Esophagus muscularis mucosa (tissue), 4 donors: ENCODE data around the gene CAPN9. TPM values are rescaled to one million over a fixed set of nuclear protein-coding genes. Genes with fewer than 3 reads are reported as not detected.
"Not testable (repeated sequence)": the region's sequence is repeated elsewhere in the genome, so short reads cannot be mapped to it uniquely, and the experiment has no call there.

Experiments used
- DNase-seq: peaks from one replicate; pipeline ENCODE4 v3.0.0-alpha.2; 2017; ENCODE audit errors: extremely low spot score
- H3K27ac ChIP-seq, 4 donors: fragments of 200-600 bp; sonication (generic); replicated peaks in 1 of 4; 1 replicate in 3 of 4; 2 replicates in 1 of 4; pipeline ENCODE4 v1.5.1; 2016 to 2019; ENCODE audit warnings: mild to moderate bottlenecking in 1 of 4
- H3K27me3 ChIP-seq, 4 donors: fragments of 200-600 bp; sonication (generic); one replicate each; pipeline versions ENCODE4 v1.5.1 to v1.6.0; 2016 to 2019
- H3K36me3 ChIP-seq, 4 donors: fragments of 200-600 bp; sonication (generic); one replicate each; pipeline ENCODE4 v1.5.1; 2016 to 2019
- H3K4me1 ChIP-seq, 4 donors: fragments of 200-600 bp; sonication (generic); one replicate each; pipeline ENCODE4 v1.5.1; 2016 to 2019
- H3K4me3 ChIP-seq, 4 donors: fragments of 200-600 bp; sonication (generic); 1 replicate in 2 of 4; 2 replicates in 2 of 4; pipeline ENCODE4 v1.5.1; 2016 to 2019; ENCODE audit warnings: mild to moderate bottlenecking in 4 of 4, moderate library complexity in 1 of 4
- H3K9me3 ChIP-seq, 4 donors: fragments of 200-600 bp; sonication (generic); 1 replicate in 3 of 4; 2 replicates in 1 of 4; pipeline ENCODE4 v1.5.1; 2016 to 2019
- CTCF ChIP-seq, 3 experiments: fragments of 200-600 bp in 2 of 3; fragments of 450-650 bp in 1 of 3; sonication (generic) in 2 of 3; IDR thresholded peaks; one replicate each; pipeline ENCODE4 v1.5.1; 2017 to 2019; ENCODE audit warnings: antibody characterized with exemption in 3 of 3, mild to moderate bottlenecking in 2 of 3, moderate library complexity in 1 of 3
- EP300 ChIP-seq: sonication (generic); formaldehyde crosslinking; IDR thresholded peaks from one replicate; pipeline ENCODE4 v1.6.1; 2017; ENCODE audit warnings: antibody characterized with exemption
- POLR2A ChIP-seq: fragments of 450-650 bp; IDR thresholded peaks from one replicate; pipeline ENCODE4 v1.6.1; 2017; ENCODE audit warnings: antibody characterized with exemption, moderate library complexity, mild to moderate bottlenecking, low read depth
- POLR2AphosphoS5 ChIP-seq, 2 donors: sonication (generic); formaldehyde crosslinking; IDR thresholded peaks; one replicate each; pipeline ENCODE4 v1.6.1; 2017; ENCODE audit warnings: antibody characterized with exemption in 2 of 2
- WGBS: methylation state at CpG from one replicate; pipeline ENCODE4 v1.1.5; 2018; 5-methylcytosine and 5-hydroxymethylcytosine counted together
- intact Hi-C: fragments of 100-400 bp; cut with DNase I; formaldehyde crosslinking; loops from one replicate; pipeline ENCODE4 v1.15.1; 2023
- total RNA-seq, 4 donors: library from RNA; depleted of rRNA; stranded (reverse); fragments of >200 nt; gene quantifications; one replicate each; pipeline versions ENCODE4 v1.1.0 to v1.2.1, GENCODE V29; 2016

The CAPN9 gene
- total RNA-seq, 4 donors from 2014 or later, result not detected

- H3K4me1 ChIP-seq, result peaks cover 15 to 31% (median 22%) of the 10 kb centered on the region in 4 donors
- no peak for DNase-seq
- H3K27ac ChIP-seq, result no peak overlapping the region
- H3K9me3 ChIP-seq, result no peaks in the 10 kb centered on the region
- intact Hi-C loops, result no loop called here
- H3K27me3 ChIP-seq, result no peaks in the 10 kb centered on the region
- WGBS, result 90% methylated on average over 4 of the region's 4 CpGs
- no peak for TF ChIP-seq CTCF (IDR thresholded peaks at IDR 0.05)
- no peak for TF ChIP-seq EP300
- no peak for TF ChIP-seq POLR2A
- no peak for TF ChIP-seq POLR2AphosphoS5 (IDR thresholded peaks at IDR 0.05)
- no peak overlapping the region for H3K4me3 ChIP-seq
- H3K36me3 ChIP-seq, result peaks cover 33 to 44% (median 38%) of the 10 kb centered on the region in 4 donors
These were observed 97.4 kb downstream of the CAPN9 start for GRCh38 chr1:230844561-230844960.

- peaks cover 21 to 37% (median 28%) of the 10 kb centered on the region in 4 donors for H3K4me1 ChIP-seq
- 80% methylated on average over 7 of the region's 7 CpGs for WGBS
These were observed 98.0 kb downstream of the CAPN9 start for GRCh38 chr1:230845184-230845583.

GRCh38 chr1:230848235-230848634 is 101.0 kb downstream of the CAPN9 start:
- peak overlapping the region in 1 of 4 donors; percentile 27 for H3K27ac ChIP-seq
- no peak for TF ChIP-seq CTCF (IDR thresholded peaks at IDR 0.05)
- TF ChIP-seq POLR2A, result no peak
- no peak for TF ChIP-seq EP300
- TF ChIP-seq POLR2AphosphoS5 (IDR thresholded peaks at IDR 0.05), result no peak
- peaks cover 17 to 22% (median 17%) of the 10 kb centered on the region in 4 donors for H3K36me3 ChIP-seq
- DNase-seq, result no peak
- no peak overlapping the region for H3K4me3 ChIP-seq
- H3K9me3 ChIP-seq, result peaks cover 0 to 5% (median 2%) of the 10 kb centered on the region in 4 donors
- peaks cover 37 to 59% (median 48%) of the 10 kb centered on the region in 4 donors for H3K4me1 ChIP-seq
- intact Hi-C loops, result no loop called here
- WGBS, result 96% methylated on average over 3 of the region's 3 CpGs
- H3K27me3 ChIP-seq, result no peaks in the 10 kb centered on the region

More at GRCh38 chr1:230845184-230845583, 98.0 kb downstream of the CAPN9 start:
- H3K27me3 ChIP-seq, H3K27ac ChIP-seq, H3K4me3 ChIP-seq, DNase-seq, H3K9me3 ChIP-seq, intact Hi-C loops: not testable (repeated sequence)
- peaks cover 30 to 41% (median 35%) of the 10 kb centered on the region in 4 donors for H3K36me3 ChIP-seq

- Histone ChIP-seq H3K36me3 (peaks cover 18 to 26% (median 20%) of the 10 kb centered on the region in 4 donors), H3K4me3 (peak overlapping the region in 1 of 4 donors; percentile 3), H3K27me3 (no peaks in the 10 kb centered on the region), H3K27ac (peak overlapping the region; percentile 66 to 78 (median 74)), H3K9me3 (peaks cover 0 to 6% (median 3%) of the 10 kb centered on the region in 4 donors), H3K4me1 (peaks cover 42 to 70% (median 53%) of the 10 kb centered on the region in 4 donors)
- intact Hi-C loops, result loop anchor here (2.0 kb wide), 1 partner anchor 15 kb away; no protein-coding TSS in a partner anchor
- 27% methylated on average over 10 of the region's 14 CpGs for WGBS
- TF ChIP-seq CTCF (IDR thresholded peaks at IDR 0.05), result no peak
- TF ChIP-seq POLR2AphosphoS5 (IDR thresholded peaks at IDR 0.05), result peak; percentile 52 to 74
- DNase-seq, result no peak
These were observed 102.5 kb downstream of the CAPN9 start for GRCh38 chr1:230849451-230850224.

GRCh38 chr1:230850547-230850946 is 103.4 kb downstream of the CAPN9 start:
- no peaks in the 10 kb centered on the region for H3K27me3 ChIP-seq
- peaks cover 0 to 6% (median 3%) of the 10 kb centered on the region in 4 donors for H3K9me3 ChIP-seq
- peak overlapping the region; percentile 66 to 78 (median 74) for H3K27ac ChIP-seq
- 93% methylated on average over 8 of the region's 8 CpGs for WGBS
- intact Hi-C loops, result loop anchor here (2.0 kb wide), 1 partner anchor 14 kb away; no protein-coding TSS in a partner anchor
- no peak for DNase-seq
- peaks cover 18 to 33% (median 26%) of the 10 kb centered on the region in 4 donors for H3K36me3 ChIP-seq
- TF ChIP-seq EP300, result no peak
- TF ChIP-seq POLR2A, result no peak
- no peak overlapping the region for H3K4me3 ChIP-seq
- H3K4me1 ChIP-seq, result peaks cover 42 to 70% (median 52%) of the 10 kb centered on the region in 4 donors
